HG02588 (cell line): ENCODE data around the gene ALG8.
"Not testable (repeated sequence)": the region's sequence is repeated elsewhere in the genome, so short reads cannot be mapped to it uniquely, and the experiment has no call there.

ENCODE experiments used
- ATAC-seq: cut with Tn5 transposase; IDR thresholded peaks from one replicate; pipeline ENCODE4 v1.9.1; 2021; ENCODE audit warnings: mild to moderate bottlenecking, moderate library complexity; ENCODE audit not compliant: unreplicated experiment

ALG8 gene

DNA sequence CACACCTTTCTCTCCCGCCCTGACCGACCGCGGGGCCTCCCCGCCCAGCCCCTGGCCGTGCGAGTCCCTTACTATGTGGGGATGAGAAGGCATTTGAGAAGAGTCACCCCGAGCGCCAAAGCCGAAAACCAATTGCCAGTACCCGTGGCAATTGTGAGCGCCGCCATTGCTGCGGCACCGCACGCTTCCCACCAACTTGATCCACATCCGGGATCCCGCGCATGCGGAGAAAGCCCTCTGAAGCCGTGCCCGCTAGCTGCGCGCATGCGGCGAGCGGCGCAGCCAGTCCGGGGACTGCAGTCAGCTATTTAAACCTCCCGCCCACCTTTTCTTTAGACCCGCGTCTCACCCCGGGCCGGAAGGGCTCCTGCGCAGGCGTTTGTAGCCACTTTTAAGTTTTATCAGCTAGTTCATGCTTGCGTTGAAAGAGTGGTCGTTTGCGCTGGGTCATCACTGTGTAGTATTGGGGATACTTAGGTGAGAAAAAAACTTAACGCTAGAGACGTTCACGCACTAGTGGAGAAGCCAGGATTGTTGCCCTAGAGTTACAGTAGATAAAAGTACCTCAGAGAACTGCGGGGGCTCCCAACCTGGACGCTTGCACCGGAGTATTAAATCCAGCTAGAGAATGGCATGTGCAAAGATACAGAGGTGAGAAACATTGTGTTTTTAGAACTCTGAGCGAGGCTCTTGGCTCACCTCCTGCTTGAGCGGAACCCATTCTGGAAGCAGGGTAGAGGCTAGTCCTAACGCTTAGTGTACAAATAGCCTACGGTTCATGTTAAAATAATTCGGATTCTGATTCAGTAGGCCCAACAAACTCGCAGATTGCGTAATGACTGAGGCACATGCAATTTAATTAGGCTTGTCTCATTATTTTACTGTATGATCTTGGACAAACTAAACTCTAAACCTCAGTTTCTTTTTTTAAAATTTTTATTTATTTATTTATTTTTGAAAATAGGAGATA lies at the start of gene ALG8:
ALG8 (minus strand) TSS at position 205 of the 970 bp plus-strand sequence; CDS start at position 167, 38 bp downstream.
- peak; percentile 93 for ATAC-seq

DNA sequence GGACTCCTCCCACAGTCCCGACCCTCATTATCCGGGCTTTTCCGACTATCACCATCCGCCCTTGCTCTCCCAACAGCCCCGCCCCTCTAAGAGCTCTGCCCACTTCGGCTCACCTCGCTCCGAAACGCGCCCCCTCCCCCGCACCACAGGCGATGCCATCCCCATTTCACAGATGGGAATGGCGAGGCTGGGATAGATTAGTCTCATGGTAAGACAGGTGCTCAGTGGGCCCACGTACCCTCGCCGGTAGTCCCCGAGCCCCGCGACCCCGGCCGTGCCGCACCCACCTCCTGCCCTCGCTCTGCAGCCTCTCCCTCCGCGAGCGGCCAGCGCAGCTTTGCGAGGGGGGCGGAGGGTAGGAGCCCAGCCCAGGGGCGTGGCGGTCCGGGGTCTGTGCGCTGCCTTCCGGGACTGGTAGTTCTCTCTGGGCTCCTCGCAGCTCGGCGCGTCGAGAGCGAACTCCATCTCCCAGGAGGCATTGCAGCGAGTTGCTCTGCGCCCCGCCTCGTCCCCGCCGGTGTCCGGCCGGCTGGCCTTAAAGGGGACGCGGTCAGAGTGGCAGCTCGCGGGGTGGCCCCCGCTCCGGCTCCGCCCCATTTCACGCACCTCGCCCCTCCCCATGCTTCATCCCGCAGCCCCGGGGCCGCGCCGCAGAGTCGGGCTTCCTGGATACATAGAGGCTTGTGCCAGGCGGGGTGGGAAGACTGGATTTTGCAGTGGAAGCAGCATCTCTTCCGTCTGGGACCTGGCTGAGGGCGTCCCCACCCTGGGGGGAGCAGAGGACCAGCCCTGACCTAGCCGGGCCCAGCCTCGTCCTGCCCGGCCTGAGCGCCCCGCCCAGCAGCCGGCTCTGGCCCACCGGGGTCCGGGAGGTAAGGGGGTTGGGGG lies 49.1 kb upstream of the ALG8 start, which contains the start of the genes KCTD21 and USP35:
KCTD21 (minus strand) TSS at position 341 of the 888 bp plus-strand sequence. CDS start 14,072 bp downstream, outside the sequence.
USP35 (plus strand) TSS at position 634 of the 888 bp plus-strand sequence. CDS start 7,327 bp downstream, outside the sequence.
- peak; percentile 94 for ATAC-seq

DNA sequence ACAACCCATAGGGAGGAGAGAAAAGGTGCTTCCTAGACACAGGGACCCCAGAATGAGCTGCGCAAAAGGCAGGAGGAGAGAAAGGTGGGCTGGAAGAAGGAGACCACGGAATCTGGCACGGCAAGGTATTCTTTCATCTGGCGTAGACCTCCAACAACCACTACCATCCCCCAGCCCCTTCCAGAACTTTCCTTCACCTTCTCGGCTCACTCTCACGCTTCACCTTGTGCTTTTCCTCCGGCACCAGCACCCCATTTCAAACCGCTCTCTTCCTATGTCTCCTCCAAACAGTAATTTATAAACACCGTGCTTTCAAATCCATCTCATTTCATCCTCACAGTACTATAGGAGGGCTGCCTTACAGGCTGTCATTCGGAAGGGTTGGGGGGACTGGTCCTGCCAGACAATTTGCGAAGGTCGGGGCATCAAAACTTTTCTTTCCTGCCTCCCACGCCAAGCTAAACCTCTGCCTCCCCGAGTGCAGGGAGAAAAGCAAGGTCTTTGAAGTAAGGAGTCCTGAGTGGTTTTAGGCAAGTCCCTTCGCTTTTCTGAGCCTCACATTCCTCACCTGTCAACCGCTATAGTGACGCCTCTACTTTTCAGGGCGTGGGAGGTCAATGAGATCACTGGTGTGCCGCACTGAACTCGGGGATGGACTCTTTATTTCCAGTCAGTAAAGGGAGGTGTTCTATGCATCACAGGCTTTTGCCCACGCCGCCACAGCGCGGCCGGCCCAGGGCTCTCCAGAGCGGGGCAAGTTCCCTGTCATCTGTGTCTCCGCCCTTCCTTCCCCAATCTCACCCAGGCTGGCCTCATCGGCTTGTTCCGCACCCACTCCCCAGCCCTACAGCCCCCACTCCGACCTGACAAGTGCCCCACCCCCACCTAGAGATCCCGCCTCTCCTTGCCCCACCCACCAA lies 48.2 kb upstream of the ALG8 start:
- peak; percentile 19 for ATAC-seq

DNA sequence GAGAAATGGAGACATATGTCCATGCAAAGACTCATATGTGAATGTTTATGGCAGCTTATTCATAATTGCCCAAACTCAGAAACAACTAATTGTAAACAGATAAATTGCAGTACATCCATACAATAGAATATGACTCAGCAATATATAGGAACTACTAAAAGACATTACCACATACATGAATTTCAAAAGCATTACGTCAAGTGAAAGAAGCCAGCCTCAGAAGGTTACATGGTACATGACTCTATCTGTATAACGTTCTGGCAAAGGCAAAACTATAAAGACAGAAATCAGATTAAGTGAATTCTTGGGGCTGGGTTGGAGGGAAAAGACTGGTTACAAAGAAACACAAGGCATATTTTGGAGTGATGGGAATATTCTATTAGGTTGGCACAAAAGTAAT lies 41.8 kb upstream of the ALG8 start:
- ATAC-seq, result no peak

DNA sequence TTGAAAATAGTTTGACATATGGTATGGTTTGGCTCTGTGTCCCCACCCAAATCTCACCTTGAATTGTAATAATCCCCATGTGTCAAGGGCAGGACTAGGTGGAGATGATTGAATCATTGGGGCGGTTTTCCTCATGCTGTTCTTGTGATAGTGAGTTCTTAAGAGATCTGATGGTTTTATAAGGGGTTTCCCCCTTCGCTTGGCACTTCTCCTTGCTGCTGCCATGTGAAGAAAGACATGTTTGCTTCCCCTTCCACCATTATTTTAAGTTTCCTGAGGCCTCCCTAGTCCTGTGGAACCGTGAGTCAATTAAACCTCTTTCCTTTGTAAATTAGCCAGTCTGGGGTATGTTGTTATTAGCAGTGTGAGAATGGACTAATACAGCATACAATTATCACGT lies 41.3 kb upstream of the ALG8 start:
- ATAC-seq, result no peak

DNA sequence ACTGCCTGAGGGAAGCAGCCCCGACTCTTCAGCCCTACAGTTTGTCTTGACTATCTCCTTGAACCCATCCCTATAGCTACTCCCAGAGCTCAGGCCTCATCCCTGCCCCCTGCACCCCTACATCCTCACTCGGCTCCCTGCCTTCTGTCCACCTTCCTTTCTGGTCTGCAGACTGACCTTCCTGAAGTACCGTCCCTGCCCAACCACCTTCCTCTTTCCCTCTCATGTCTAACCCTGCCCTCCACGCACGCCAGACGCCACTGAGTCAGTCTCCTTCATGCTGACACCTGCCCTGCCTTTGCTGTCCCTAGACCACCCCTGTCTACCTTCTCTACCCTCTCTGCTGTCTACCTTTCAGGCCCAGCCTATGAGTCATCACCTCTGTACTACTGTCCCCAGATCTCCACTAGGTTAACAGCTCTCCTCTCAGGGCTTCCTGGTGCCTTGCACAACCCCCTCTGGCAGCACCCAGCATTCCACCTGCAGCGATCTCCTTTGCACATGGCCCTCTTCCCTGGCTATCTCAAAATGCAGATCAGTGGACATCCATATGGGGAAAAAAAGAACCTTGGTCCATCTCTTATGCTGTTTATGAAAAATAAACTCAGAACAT lies 40.1 kb upstream of the ALG8 start:
- no peak for ATAC-seq

DNA sequence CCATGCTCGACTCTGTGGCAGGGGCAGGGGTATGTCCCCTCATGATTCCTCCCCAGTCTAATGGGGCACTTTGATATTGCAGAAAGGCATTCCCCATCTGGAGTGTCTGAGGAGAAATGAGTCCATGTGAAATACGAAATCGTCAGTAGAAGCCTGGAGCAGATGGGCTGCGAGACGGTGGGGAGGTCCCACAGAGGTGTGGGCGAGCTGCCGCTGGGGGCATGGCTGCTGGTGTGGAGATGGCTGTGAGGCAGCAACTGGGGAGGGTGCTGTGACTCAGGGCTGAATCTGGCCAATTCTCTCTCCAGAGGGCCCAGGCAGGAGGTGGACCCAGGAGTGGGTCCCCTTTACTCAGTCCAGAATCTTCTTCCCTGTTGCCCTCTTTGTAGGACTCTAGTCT lies 37.8 kb upstream of the ALG8 start:
- no peak for ATAC-seq

DNA sequence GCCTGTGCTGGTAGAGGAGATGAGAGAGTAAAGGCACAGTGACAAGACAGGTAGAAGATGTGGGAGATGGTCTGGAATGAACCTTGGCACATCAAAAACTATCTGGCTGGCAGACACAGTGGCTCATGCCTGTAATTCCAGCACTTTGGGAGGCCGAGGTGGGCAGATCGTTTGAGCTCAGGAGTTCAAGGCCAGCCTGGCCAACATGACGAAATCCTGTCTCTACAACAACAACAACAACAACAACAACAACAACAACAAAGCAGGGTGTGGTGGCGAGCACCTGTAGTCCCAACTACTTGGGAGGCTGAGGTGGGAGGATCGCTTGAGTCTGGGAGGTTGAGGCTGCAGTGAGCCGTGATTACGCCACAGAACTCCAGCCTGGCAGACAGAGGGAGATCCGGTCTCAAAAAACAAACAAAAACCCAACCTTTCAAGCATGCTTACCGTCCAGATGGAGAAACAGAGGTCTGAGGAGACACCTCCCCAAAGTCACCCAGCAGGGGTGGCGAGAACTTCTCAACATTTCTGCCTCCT lies 37.2 kb upstream of the ALG8 start:
- ATAC-seq, result no peak

DNA sequence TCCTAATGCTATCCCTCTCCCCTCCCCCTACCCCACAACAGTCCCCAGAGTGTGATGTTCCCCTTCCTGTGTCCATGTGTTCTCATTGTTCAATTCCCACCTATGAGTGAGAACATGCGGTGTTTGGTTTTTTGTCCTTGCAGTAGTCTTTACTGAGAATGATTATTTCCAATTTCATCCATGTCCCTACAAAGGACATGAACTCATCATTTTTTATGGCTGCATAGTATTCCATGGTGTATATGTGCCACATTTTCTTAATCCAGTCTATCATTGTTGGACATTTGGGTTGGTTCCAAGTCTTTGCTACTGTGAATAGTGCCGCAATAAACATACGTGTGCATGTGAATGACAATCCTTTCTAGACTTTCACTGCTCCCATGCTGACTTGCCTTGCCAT lies 36.4 kb upstream of the ALG8 start:
- ATAC-seq, result not testable (repeated sequence)

DNA sequence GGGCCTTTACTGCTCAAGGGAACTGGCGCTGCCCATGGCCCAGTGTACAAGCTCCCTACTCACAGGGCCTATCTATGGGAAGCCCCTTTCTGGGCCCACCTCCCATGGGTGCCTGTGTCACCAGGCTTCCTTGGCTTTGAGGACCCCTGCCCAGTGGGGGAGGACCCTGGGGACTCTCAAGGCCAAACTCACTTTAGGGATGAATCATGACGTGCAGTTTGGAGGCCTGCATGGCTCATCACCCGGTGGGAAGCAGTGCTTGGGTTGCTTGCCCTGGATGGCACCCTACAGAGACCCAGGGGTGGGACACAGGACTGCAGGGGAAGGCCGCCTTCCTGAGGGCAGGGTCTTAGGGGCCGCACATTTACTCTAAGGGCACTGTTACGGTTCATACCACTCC lies 32.5 kb upstream of the ALG8 start:
- ATAC-seq, result no peak

DNA sequence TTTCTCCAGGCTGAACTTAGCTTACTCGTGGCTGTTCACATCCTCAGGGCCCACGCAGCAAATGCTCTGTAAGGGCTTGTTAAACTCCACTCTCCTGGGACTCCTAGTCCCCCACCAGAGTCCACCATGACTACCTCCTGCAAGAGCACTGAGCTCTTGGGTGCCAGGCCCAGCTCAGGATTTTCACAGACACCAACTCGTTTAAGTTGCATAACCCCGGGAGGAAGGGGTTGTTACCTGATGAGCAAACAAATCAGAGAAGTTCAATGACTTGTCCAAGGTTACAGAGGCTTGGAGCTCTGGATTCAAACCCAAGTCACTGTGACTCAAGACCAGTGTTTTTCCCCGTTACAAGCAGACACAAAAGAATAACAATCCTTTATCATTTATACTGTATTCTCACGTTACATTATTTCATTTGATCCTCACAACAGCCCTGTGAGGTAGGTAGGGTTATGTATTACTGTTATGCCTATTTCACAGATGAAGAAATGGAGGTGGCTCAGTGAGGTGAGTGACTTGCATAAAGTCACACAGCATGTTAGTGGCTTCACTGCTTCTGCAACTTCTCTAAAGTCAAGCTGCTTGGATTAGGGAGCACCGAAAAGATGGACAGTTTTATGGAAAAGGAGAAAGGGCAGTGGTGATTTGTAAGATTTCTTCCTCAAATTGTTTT lies 31.6 kb upstream of the ALG8 start:
- no peak for ATAC-seq

DNA sequence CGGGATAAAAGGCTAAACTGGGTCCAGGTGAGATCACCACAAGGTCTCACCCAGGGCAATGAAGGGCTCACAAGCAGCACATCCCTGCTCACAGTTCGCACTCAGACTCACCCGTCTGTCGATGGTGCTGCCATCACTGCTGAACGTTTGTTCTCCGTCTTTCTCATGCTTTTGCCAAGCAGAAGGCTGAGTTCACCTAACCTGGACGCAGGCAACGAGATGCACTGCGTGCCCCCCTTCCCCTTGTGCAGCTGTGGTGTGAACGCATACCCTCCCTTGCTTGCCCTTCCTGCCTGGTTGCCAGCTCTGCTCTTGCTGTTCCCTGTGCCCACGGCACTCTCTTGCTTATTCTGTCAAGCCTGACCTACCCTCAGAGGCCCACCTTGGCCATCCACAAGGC lies 31.0 kb upstream of the ALG8 start:
- no peak for ATAC-seq

DNA sequence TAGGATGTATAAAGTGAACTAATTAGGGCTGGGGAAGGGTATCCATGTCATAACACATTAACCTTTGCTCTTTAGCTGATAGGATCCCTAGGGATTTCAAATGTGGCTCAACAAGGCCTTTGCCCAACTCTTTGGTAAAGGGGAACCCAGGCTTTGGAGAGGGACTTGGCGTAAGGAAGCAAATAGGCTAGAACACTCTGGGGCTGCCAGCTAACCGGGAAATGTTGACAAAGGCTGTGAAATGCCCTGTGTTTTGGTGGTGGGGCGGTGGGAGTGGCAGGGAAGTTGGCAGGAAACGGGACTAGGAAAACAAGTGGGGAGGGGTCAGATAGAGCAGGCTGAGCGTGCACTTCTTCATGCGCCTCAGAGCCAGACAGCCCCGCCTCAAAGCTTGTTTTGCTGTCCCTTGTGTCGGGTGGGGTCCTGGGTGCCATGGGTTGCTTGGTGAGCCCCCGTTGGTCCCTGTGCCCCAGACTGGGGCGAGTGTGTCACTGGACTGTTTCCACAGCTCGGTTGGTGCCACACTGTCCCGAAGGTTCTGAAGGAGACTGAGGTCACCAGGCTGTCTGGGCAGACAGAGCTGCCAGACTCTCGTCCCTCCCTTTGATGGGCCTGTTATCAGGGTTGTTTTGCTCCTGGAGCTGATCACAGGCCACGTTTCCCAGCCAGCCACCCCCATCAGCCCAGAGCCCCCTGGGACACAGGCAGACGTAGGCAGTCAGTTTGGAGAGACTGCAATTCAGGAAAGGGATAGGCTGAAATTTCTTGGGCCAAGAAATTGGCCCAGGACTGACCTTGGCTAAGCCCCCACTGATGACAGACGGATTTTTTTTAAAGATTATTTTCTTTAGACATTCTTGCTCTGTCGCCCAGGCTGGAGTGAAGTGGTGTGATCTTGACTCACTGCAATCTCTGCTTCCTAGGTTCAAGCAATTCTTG lies 29.4 kb upstream of the ALG8 start:
- ATAC-seq, result no peak

DNA sequence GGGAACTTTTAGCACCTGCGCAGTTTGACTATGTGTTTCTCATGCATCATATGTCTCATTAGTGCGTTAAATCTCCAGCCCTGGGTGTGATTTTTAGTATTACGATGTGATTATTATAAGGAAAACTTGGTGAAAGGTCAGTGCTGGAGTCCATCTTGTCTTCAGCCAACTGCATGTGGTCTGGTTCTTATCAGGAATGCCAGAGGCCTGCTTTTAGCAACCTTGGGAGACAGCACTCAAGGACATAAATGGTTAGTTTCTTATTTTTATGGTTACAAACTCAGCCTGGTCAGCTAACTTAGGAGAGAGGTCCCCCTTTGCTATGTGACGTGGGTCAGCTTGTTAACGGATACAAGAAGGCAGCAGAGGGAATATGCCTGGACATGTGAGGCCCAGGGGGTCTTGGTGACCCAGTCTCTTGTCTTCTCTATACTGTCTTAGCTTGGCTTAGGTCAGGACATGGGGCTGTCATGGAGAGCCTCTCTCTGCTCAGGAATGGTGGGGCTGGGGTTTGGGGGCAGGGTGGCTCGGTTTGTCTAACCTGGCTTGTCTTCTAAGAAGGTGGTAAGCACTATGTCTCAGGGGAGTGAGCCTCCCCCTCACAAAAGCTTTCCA lies 27.5 kb upstream of the ALG8 start:
- no peak for ATAC-seq

DNA sequence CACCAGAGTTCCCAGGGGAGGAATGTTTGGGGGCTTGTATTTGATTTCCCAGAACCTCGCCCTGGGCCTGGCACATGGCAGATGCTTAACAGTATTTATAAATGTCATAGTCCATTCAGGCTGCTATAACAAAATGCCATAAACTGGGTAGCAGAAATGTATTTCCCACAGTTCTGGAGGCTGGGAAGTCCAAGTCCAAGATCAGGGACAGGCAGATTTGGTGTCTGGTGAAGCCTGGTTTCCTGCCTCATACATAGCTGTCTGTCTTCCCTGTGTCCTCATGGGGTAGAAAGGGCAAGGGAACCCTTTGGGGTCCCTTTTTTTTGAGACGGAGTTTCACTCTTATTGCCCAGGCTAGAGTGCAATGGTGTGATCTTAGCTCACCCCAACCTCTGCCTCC lies 25.0 kb upstream of the ALG8 start:
- ATAC-seq, result no peak

DNA sequence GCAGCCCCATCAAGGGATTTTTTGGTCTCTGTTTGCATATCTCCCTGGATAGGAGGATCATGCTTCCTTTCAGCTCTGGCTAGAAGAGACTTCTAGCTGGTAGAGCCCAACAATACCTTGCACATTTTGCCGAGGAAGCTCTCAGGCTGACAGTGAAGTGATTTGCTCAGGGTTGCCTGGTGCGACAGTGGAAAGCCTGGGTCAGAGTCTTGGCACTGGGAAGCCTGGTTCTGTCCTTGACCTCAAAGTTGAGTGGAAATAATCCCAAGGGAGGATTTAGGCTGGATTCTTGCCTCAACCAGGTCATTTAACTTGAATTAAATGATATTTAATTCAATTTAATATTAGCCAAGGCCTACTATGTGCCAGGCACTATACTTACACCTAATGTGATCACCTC lies 24.4 kb upstream of the ALG8 start:
- no peak for ATAC-seq

DNA sequence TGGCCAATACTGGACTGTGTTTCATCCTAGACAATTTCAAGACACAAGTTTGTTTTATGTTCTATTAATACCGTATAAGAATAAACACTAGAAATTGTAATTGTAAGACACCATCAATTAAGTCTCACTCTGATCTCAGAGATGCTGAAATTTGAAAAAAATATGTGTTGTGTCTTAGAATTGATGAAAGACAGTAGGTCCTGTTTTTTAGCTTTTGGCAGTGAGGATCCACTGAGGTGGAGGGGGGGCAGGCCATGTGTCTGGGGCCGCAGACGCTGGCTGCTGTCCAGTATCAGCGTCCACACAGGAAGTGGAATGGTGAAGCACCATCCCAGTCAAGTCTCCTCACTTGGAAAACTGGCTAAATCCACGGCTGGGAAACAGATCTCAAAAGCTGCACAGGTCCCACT lies 22.5 kb upstream of the ALG8 start:
- ATAC-seq, result no peak

DNA sequence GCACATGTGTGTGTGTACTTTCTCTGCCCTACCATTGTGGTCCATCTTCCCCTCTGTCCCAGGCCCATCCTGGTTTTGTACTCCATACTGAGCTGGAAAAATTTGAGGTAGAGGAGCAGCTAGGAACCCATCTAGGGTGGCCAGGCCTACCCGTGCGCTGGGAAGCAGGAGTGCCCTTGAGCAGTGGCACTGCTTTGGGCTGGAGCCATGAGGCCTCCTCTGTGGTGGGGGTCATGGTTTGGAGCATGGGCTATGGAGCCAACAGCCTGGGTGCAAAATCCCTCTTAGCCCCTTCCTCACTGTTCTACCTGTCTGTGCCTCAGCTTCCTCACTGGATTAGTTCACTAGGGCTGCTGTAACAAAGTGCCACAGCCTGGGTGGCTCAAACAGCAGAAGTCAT lies 21.9 kb upstream of the ALG8 start:
- no peak for ATAC-seq
